ENCODE data around the gene MPHOSPH9.

GRCh38 chr12:123150275-123150743 is 82.6 kb downstream of the MPHOSPH9 start:
- TF ChIP-seq CTCF (optimal IDR thresholded peaks at IDR 0.05 in 1 of 3, IDR thresholded peaks at IDR 0.05 in 1 of 3, conservative IDR thresholded peaks at IDR 0.05 in 1 of 3; ENCODE audit: extremely low read depth in 1 of 3, insufficient read depth in 2 of 3, low read length in 3 of 3), result no peak
- no peak for TF ChIP-seq EZH2 (IDR thresholded peaks at IDR 0.05; ENCODE audit: low read length)
